ENCODE data around the gene GPR78.

DNA sequence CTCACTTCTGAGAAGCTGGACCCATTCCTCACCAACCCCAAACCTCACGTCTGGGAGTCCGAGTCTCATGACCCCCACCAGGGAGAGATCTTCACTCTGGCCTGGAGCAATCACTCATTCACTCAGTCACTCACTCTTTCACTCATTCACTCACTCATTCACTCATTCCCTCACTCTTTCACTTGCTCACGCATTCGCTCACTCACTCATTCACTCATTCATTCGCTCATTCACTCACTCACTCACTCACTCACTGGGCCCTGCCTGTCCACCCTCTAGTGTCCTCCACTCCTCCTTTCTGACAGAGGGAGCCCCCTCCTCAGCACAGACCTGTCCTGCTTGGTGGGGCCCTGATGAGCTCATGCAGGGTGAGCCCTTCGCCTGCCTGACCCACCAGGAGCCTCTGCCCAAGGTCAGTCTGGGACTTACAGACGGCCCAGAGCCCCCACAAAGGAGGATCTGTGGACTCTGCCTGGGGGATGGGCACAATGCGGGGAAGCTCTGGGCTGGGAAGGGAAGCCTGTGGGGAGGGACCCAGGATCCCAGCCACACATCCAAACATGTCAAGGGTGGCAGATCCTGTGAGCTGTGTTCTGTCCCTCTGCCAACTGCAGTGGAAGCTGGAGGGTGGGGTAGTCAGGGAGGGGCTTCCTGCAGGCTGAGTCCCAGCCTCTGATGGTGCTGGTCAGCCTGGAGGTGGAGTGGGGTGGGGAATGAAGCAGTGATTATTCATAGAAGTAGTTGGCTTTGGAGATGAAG, 30.8 kb downstream of the GPR78 start:
- TF ChIP-seq ZFX (IDR thresholded peaks at IDR 0.05) (no peak), CTCF (conservative IDR thresholded peaks at IDR 0.05) (no peak)
